Heart right ventricle (tissue), 16 donors: ENCODE data around the gene XRCC5. TPM values are rescaled to one million over a fixed set of nuclear protein-coding genes. Genes with fewer than 3 reads are reported as not detected.

Experiments
- ATAC-seq, 8 donors: fragments of 200-7000 bp; cut with Tn5 transposase; one replicate each; pipeline ENCODE4 v1.9.1; 2020; ENCODE audit warnings: mild to moderate bottlenecking in 8 of 8, moderate library complexity in 8 of 8, moderate number of reproducible peaks in 1 of 8
- DNase-seq, 2 donors: peaks; one replicate each; pipeline ENCODE4 v3.0.0-alpha.2; 2020
- H3K27ac ChIP-seq, 10 donors: fragments of 200-600 bp; sonication (generic) in 2 of 10; one replicate each; pipeline versions ENCODE4 v1.5.0 to v1.8.0; 2020 to 2022; ENCODE audit warnings: mild to moderate bottlenecking in 3 of 10
- H3K27me3 ChIP-seq, 7 donors: fragments of 200-600 bp; one replicate each; pipeline ENCODE4 v1.8.0; 2021 to 2022; ENCODE audit warnings: mild to moderate bottlenecking in 2 of 7
- H3K36me3 ChIP-seq, 9 donors: fragments of 200-600 bp; sonication (generic) in 1 of 9; one replicate each; pipeline versions ENCODE4 v1.5.0 to v1.8.0; 2020 to 2022; ENCODE audit warnings: mild to moderate bottlenecking in 2 of 9
- H3K4me1 ChIP-seq, 9 donors: fragments of 200-600 bp; sonication (generic) in 1 of 9; one replicate each; pipeline versions ENCODE4 v1.5.0 to v1.8.0; 2020 to 2022; ENCODE audit warnings: mild to moderate bottlenecking in 4 of 9
- H3K4me3 ChIP-seq, 10 donors: fragments of 200-600 bp; sonication (generic) in 2 of 10; one replicate each; pipeline versions ENCODE4 v1.5.0 to v1.8.0; 2020 to 2022; ENCODE audit warnings: mild to moderate bottlenecking in 7 of 10, moderate library complexity in 2 of 10
- H3K9me3 ChIP-seq, 11 donors: fragments of 200-600 bp in 10 of 11; sonication (generic) in 2 of 11; one replicate each; pipeline versions ENCODE4 v1.5.0 to v1.8.0; 2013 to 2022; ENCODE audit warnings: mild to moderate bottlenecking in 2 of 11, control low read depth in 1 of 11, moderate library complexity in 1 of 11
- WGBS, 2 donors: extraction: QIAGEN DNeasy Blood & Tissue Kit; methylation state at CpG; one replicate each; pipeline ENCODE4 v1.1.7; 2013; ENCODE audit warnings: inconsistent platforms in 1 of 2; 5-methylcytosine and 5-hydroxymethylcytosine counted together
- intact Hi-C, 10 donors: fragments of 100-400 bp; cut with DNase I; formaldehyde crosslinking; loops; one replicate each; pipeline versions ENCODE4 v1.11.1 to v1.14.2; 2022
- polyA plus RNA-seq, 2 donors: library from polyadenylated mRNA; stranded (reverse); fragments of 200-250 nt; gene quantifications; one replicate each; pipeline ENCODE4 v1.2.3, GENCODE V29; 2013
- total RNA-seq, 10 donors: library from RNA; stranded (reverse); fragmentation: NEBNext Ultra II Directional in 3 of 10; extraction: Animal tissue kit (Norgen Biotek cat#: 25700) in 3 of 10; gene quantifications; one replicate each; pipeline versions ENCODE4 v1.2.1 to v1.2.4, GENCODE V29; 2021 to 2023
- TF ChIP-seq, protein P1 (sequence below), 9 donors: fragments of 200-600 bp; sonication (generic) in 2 of 9; IDR thresholded peaks; one replicate each; pipeline versions ENCODE4 v1.5.0 to v1.8.0; 2021 to 2022; ENCODE audit warnings: antibody characterized with exemption in 9 of 9, mild to moderate bottlenecking in 5 of 9, moderate library complexity in 1 of 9
- donor health status: Arrhythmogenic right ventricular cardiomyopathy.
- donor health status: ischemic (EF 13 %, LVEDD 7.1; RV severe dilation, severe dysfunction).
- donor health status: healthy with polysubstance abuse.
- donor health status: DM: no; HTN: yes; CAD: no.
- donor health status: DM: no; HTN: no; CAD: no.
- donor health status: ischemic (EF 25% LVEDD 6.9; RV normal size, moderate dysfunction).
- donor health status: ischemic (EF 25% LVEDD 5.7; RV mildly dilated, moderate dysfunction).
- donor health status: healthy.
- donor health status: DM: yes; HTN: yes; CAD: no.
- donor health status: Ischemic cardiomyopathy.
- donor health status: ischemic (EF 35%, LVEDD 5.7; RV mildly dilated, moderate dysfunction).
- donor health status: nonischemic (EF 11% LVEDD 7.7; RV severe dilation, severe dysfunction).
- donor health status: DM: yes; HTN: yes; CAD: no.
- donor health status: PGD.
- donor health status: ischemic (EF 29% LVEDD 5.4; RV normal size, mild dysfunction).
- donor health status: nonischemic (EF 23%, LVEDD 6.1; RV moderate dilation, normal function).

Gene XRCC5
- total and polyA plus RNA-seq, 12 donors = 35.6 to 163 (median 134) TPM

DNA sequence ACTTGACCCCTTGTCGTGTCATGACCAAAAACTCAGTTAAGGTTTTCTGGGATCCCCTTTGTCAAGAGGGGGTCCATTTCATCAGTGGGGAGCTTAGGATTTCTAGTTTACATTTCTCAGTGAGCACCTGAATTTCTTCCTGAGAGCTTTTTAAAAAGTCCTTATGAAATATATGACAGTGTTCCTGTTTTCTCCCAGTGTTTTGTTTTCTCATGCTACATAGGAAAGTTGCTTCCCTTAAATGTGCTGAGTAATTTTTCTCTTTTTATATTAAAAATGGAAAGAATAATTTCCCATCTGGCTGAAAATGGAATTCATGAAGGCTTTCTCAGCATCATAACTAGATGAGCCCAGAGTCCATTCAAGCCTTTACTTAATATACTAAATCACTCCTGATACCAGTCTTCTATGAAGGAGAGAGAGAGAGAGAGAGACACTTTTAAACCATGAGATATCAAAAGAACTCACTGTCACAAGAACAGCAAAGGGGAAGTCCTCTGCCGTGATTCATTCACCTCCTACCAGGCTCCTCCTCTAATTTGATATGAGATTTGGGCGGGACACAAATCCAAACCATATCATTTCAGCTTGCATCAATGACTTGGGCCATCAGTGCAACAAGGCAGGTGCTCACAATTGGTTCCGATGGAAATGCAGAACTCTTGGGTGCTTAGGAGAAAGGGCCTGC is 61.1 kb downstream of the XRCC5 start:
- H3K27ac ChIP-seq = peak overlapping the region in 1 of 10 donors; percentile 0
- H3K27me3 ChIP-seq = no peaks in the 10 kb centered on the region
- no peak overlapping the region for H3K4me3 ChIP-seq
- peaks cover 0 to 12% (median 0%) of the 10 kb centered on the region in 9 donors for H3K4me1 ChIP-seq
- no peaks in the 10 kb centered on the region for H3K9me3 ChIP-seq
- ATAC-seq (peak in 1 of 8 donors; percentile 22), DNase-seq (no peak)
- peaks cover 0 to 98% (median 14%) of the 10 kb centered on the region in 9 donors for H3K36me3 ChIP-seq
- 87% methylated on average over 4 of the region's 4 CpGs for WGBS, 2 donors
- intact Hi-C loops = no loop called here
- TF ChIP-seq, protein P1, sequence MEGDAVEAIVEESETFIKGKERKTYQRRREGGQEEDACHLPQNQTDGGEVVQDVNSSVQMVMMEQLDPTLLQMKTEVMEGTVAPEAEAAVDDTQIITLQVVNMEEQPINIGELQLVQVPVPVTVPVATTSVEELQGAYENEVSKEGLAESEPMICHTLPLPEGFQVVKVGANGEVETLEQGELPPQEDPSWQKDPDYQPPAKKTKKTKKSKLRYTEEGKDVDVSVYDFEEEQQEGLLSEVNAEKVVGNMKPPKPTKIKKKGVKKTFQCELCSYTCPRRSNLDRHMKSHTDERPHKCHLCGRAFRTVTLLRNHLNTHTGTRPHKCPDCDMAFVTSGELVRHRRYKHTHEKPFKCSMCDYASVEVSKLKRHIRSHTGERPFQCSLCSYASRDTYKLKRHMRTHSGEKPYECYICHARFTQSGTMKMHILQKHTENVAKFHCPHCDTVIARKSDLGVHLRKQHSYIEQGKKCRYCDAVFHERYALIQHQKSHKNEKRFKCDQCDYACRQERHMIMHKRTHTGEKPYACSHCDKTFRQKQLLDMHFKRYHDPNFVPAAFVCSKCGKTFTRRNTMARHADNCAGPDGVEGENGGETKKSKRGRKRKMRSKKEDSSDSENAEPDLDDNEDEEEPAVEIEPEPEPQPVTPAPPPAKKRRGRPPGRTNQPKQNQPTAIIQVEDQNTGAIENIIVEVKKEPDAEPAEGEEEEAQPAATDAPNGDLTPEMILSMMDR (IDR thresholded peaks at IDR 0.05) = no peak

- H3K4me3 ChIP-seq = no peak overlapping the region
- DNase-seq (no peak), ATAC-seq (peak in 1 of 8 donors; percentile 20)
- peaks cover 0 to 12% (median 0%) of the 10 kb centered on the region in 9 donors for H3K4me1 ChIP-seq
- TF ChIP-seq, protein P1 (IDR thresholded peaks at IDR 0.05) = no peak
- WGBS, 2 donors = 91 to 93% methylated on average over 3 of the region's 3 CpGs
- H3K27me3 ChIP-seq = no peaks in the 10 kb centered on the region
- intact Hi-C loops = no loop called here
- H3K27ac ChIP-seq = peak overlapping the region in 1 of 10 donors; percentile 0
- no peaks in the 10 kb centered on the region for H3K9me3 ChIP-seq
- peaks cover 0 to 98% (median 14%) of the 10 kb centered on the region in 9 donors for H3K36me3 ChIP-seq
These were observed 61.9 kb downstream of the XRCC5 start for GRCh38 chr2:216171011-216171410.

GRCh38 chr2:216172493-216172892 is 63.3 kb downstream of the XRCC5 start:
- 94 to 100% methylated on average over 7 of the region's 7 CpGs for WGBS, 2 donors
- intact Hi-C loops = no loop called here

DNA sequence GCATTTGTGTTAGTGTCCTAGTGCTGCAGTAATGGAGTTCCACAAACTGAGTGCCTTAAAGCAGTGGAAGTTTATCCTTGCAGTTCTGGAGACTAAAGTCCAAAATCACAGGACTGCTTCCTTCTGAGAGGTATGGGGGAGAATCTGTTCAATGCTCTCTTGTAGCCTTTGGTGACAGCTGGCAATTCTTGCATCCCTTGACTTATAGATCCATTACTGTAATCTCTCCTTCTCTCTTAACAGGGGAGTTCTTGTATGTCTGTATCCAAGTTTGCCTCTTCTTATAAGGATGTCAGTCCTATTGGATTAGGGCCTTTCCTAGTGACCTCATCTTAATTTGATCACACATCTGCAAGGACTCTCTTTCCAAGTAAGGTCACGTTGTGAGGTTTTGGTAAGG is 69.9 kb downstream of the XRCC5 start:
- H3K27ac ChIP-seq = no peak overlapping the region
- no peaks in the 10 kb centered on the region for H3K27me3 ChIP-seq
- TF ChIP-seq, protein P1 (IDR thresholded peaks at IDR 0.05) = no peak
- peaks cover 0 to 19% (median 0%) of the 10 kb centered on the region in 9 donors for H3K4me1 ChIP-seq
- H3K9me3 ChIP-seq = no peaks in the 10 kb centered on the region
- ATAC-seq (no peak), DNase-seq (no peak)
- intact Hi-C loops = no loop called here
- no peak overlapping the region for H3K4me3 ChIP-seq
- 75 to 76% methylated on average over 1 of the region's 1 CpG for WGBS, 2 donors
- peaks cover 0 to 95% (median 20%) of the 10 kb centered on the region in 9 donors for H3K36me3 ChIP-seq

More at GRCh38 chr2:216172493-216172892, 63.3 kb downstream of the XRCC5 start:
- Histone ChIP-seq H3K9me3 (no peaks in the 10 kb centered on the region), H3K36me3 (peaks cover 0 to 100% (median 14%) of the 10 kb centered on the region in 9 donors), H3K4me3 (no peak overlapping the region), H3K27ac (no peak overlapping the region), H3K4me1 (peaks cover 0 to 12% (median 0%) of the 10 kb centered on the region in 9 donors), H3K27me3 (no peaks in the 10 kb centered on the region)
- ATAC-seq (no peak), DNase-seq (no peak)
- TF ChIP-seq, protein P1 (IDR thresholded peaks at IDR 0.05) = no peak
